WTC11 (cell line): ENCODE data around the gene GLOD5. TPM values are rescaled to one million over a fixed set of nuclear protein-coding genes. Genes with fewer than 3 reads are reported as not detected.

Source experiments
- ATAC-seq: fragments of 200-7000 bp; cut with Tn5 transposase; 2 replicates; pipeline ENCODE4 v1.10.0; 2021; ENCODE audit warnings: mild to moderate bottlenecking, moderate library complexity
- CTCF ChIA-PET: fragments of 300-600 bp; sonication (Branson Sonifier 250); formaldehyde crosslinking; loops from one replicate; lab custom pipeline; 2021; ENCODE audit warnings: antibody characterized with exemption; lab: Charles Lee
- POLR2A ChIA-PET: fragments of 350-600 bp; sonication (Branson Sonifier 250); formaldehyde crosslinking; loops from one replicate; lab custom pipeline; 2021; ENCODE audit warnings: antibody characterized with exemption; lab: Charles Lee
- DNase-seq: peaks from one replicate; pipeline ENCODE4 v3.0.0; 2021; ENCODE audit warnings: low spot score
- H3K27ac Mint-ChIP-seq: 2 replicates; pipeline ENCODE4 v1.8.0; 2021; ENCODE audit warnings: mixed read lengths
- H3K27me3 Mint-ChIP-seq: 2 replicates; pipeline ENCODE4 v1.8.0; 2021; ENCODE audit warnings: low read depth, mild to moderate bottlenecking, moderate library complexity, mixed read lengths
- H3K36me3 Mint-ChIP-seq: 2 replicates; pipeline ENCODE4 v1.8.0; 2021; ENCODE audit warnings: mixed read lengths
- H3K4me1 Mint-ChIP-seq: 2 replicates; pipeline ENCODE4 v1.8.0; 2022; ENCODE audit warnings: mixed read lengths
- H3K4me3 Mint-ChIP-seq: 2 replicates; pipeline ENCODE4 v1.8.0; 2021; ENCODE audit warnings: mild to moderate bottlenecking, moderate library complexity, mixed read lengths
- H3K9me3 Mint-ChIP-seq: 2 replicates; pipeline ENCODE4 v1.8.0; 2021; ENCODE audit warnings: mixed read lengths
- ATF1 ChIP-seq: sonication (generic); formaldehyde crosslinking; IDR thresholded peaks from 2 replicates; pipeline ENCODE4 v1.8.1; 2023; ENCODE audit warnings: mild to moderate bottlenecking, moderate library complexity, missing genetic modification reagents
- ESRRA ChIP-seq: sonication (generic); formaldehyde crosslinking; IDR thresholded peaks from 2 replicates; pipeline ENCODE4 v1.8.1; 2022; ENCODE audit warnings: mild to moderate bottlenecking, missing genetic modification reagents, borderline replicate concordance
- FOXJ3 ChIP-seq: sonication (generic); formaldehyde crosslinking; IDR thresholded peaks from 2 replicates; pipeline ENCODE4 v1.9.0; 2021; ENCODE audit warnings: missing genetic modification reagents, mild to moderate bottlenecking, borderline replicate concordance
- FOXK1 ChIP-seq: sonication (generic); formaldehyde crosslinking; IDR thresholded peaks from 2 replicates; pipeline ENCODE4 v1.8.0; 2022; ENCODE audit warnings: mild to moderate bottlenecking, moderate library complexity, missing genetic modification reagents
- FOXP1 ChIP-seq: sonication (generic); formaldehyde crosslinking; IDR thresholded peaks from 2 replicates; pipeline ENCODE4 v1.8.0; 2022; ENCODE audit warnings: missing genetic modification reagents, mild to moderate bottlenecking, moderate library complexity, borderline replicate concordance
- GABPB1 ChIP-seq: sonication (generic); formaldehyde crosslinking; IDR thresholded peaks from 2 replicates; pipeline ENCODE4 v1.8.1; 2023; ENCODE audit warnings: mild to moderate bottlenecking, missing genetic modification reagents
- GRHL2 ChIP-seq: fragments of 250-450 bp; sonication (Bioruptor Pico); IDR thresholded peaks from 2 replicates; pipeline ENCODE4 v1.8.0; 2022; ENCODE audit warnings: mild to moderate bottlenecking, moderate library complexity; ENCODE audit not compliant: insufficient replicate concordance, severe bottlenecking
- NFATC4 ChIP-seq: fragments of 250-450 bp; sonication (Bioruptor Pico); IDR thresholded peaks from 2 replicates; pipeline ENCODE4 v1.9.0; 2021; ENCODE audit warnings: mild to moderate bottlenecking
- SMAD3 ChIP-seq: sonication (generic); formaldehyde crosslinking; IDR thresholded peaks from 2 replicates; pipeline ENCODE4 v1.8.0; 2022; ENCODE audit warnings: missing genetic modification reagents, mild to moderate bottlenecking, borderline replicate concordance
- SOX15 ChIP-seq: fragments of 250-450 bp; sonication (Bioruptor Pico); IDR thresholded peaks from 2 replicates; pipeline ENCODE4 v1.9.0; 2021; ENCODE audit warnings: mild to moderate bottlenecking
- TP53 ChIP-seq: sonication (generic); formaldehyde crosslinking; IDR thresholded peaks from 2 replicates; pipeline ENCODE4 v1.8.1; 2023; ENCODE audit warnings: mild to moderate bottlenecking, missing genetic modification reagents
- ZBTB21 ChIP-seq: sonication (generic); formaldehyde crosslinking; IDR thresholded peaks from 2 replicates; pipeline ENCODE4 v1.8.1; 2023; ENCODE audit warnings: mild to moderate bottlenecking, missing genetic modification reagents, borderline replicate concordance
- ZNF396 ChIP-seq: fragments of 250-450 bp; sonication (Bioruptor Pico); IDR thresholded peaks from 2 replicates; pipeline ENCODE4 v1.8.0; 2021; ENCODE audit warnings: mild to moderate bottlenecking, moderate library complexity, borderline replicate concordance
- ZNF423 ChIP-seq: fragments of 250-450 bp; sonication (Bioruptor Pico); IDR thresholded peaks from 2 replicates; pipeline ENCODE4 v2.1.2; 2022; ENCODE audit warnings: mild to moderate bottlenecking, moderate library complexity
- total RNA-seq: library from RNA; stranded (reverse); gene quantifications from 3 replicates; pipeline ENCODE4 v1.2.3, GENCODE V29; 2021
- TF ChIP-seq, protein P1 (sequence below): sonication (generic); formaldehyde crosslinking; IDR thresholded peaks from 2 replicates; pipeline ENCODE4 v1.8.1; 2023; ENCODE audit warnings: mild to moderate bottlenecking, missing genetic modification reagents, moderate library complexity
- TF ChIP-seq, protein P2 (sequence below): sonication (generic); formaldehyde crosslinking; IDR thresholded peaks from 2 replicates; pipeline ENCODE4 v1.8.1; 2023; ENCODE audit warnings: mild to moderate bottlenecking, missing genetic modification reagents, moderate library complexity
- TF ChIP-seq, protein P3 (sequence below): sonication (generic); formaldehyde crosslinking; IDR thresholded peaks from 2 replicates; pipeline ENCODE4 v1.8.1; 2023; ENCODE audit warnings: mild to moderate bottlenecking, missing genetic modification reagents, borderline replicate concordance
- TF ChIP-seq, protein P4 (sequence below): fragments of 250-450 bp; sonication (Bioruptor Pico); IDR thresholded peaks from 2 replicates; pipeline ENCODE4 v1.9.0; 2021; ENCODE audit warnings: mild to moderate bottlenecking
- TF ChIP-seq, protein P5 (sequence below): sonication (generic); formaldehyde crosslinking; IDR thresholded peaks from 2 replicates; pipeline ENCODE4 v1.8.0; 2022; ENCODE audit warnings: missing genetic modification reagents
- TF ChIP-seq, protein P6 (sequence below): sonication (generic); formaldehyde crosslinking; conservative IDR thresholded peaks from 2 replicates; pipeline ENCODE4 v1.8.1; 2023; ENCODE audit warnings: mild to moderate bottlenecking, low read depth, missing genetic modification reagents, moderate library complexity
- TF ChIP-seq, protein P7 (sequence below): sonication (generic); formaldehyde crosslinking; IDR thresholded peaks from 2 replicates; pipeline ENCODE4 v1.8.1; 2022; ENCODE audit warnings: mild to moderate bottlenecking, moderate library complexity, missing genetic modification reagents

GLOD5 gene
- total RNA-seq, 1 experiment from 2014 or later: not detected

DNA sequence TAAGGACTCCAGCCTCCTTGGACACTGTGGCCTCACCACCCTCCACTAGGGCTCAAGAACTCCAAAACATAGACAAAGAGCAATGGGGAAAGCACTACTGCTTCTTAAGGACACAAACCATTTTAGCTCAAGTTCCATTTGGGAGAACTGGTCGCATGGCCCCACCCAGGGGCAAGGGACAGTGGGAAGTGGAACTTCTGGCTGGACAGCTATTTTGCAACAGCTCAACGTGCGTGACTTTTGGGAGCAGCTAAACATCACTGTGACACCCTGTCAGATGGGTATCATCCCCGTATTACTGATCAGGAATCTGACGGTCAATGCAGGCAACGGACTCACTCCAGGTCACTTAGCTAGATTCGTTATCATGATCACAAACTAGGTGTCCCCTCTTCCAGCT lies 9.0 kb upstream of the GLOD5 start:
- ATAC-seq (no peak), DNase-seq (no peak)
- Mint-ChIP-seq H3K4me1 (no peaks in the 10 kb centered on the region), H3K36me3 (no peaks in the 10 kb centered on the region), H3K4me3 (no peak overlapping the region), H3K27ac (no peak overlapping the region), H3K9me3 (no peaks in the 10 kb centered on the region), H3K27me3 (no peaks in the 10 kb centered on the region)
- TF ChIP-seq, protein P1, sequence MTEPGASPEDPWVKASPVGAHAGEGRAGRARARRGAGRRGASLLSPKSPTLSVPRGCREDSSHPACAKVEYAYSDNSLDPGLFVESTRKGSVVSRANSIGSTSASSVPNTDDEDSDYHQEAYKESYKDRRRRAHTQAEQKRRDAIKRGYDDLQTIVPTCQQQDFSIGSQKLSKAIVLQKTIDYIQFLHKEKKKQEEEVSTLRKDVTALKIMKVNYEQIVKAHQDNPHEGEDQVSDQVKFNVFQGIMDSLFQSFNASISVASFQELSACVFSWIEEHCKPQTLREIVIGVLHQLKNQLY (CRISPR knock-in tag): no peak
- no peak for TF ChIP-seq FOXP1
- ChIA-PET POLR2A (no interaction called here), CTCF (no interaction called here)

DNA sequence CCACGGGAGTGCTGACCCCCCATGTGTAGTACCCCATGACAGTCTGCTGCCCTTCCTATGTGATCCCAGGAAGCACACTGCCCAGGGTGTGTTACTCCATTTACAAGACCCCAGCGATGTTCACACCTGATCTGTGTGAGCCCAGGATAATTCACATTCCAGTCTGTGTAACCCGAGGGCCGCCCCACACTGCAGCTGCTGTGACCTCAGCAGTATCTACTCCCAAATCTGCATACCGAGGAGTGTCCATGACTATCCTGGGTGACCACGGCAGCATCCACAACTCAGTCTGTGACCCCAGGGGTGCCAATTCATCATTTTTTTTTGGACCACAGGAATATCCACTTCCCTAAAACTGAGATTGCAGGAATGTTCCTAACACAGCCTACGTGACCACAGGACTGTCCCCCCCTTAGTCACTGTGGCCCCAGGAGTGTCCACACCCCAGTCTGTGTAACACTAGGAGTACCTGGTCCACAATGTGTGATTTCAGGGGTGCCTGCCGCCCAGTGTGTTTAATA lies 7.8 kb upstream of the GLOD5 start:
- Mint-ChIP-seq H3K4me3 (no peak overlapping the region), H3K27ac (no peak overlapping the region), H3K36me3 (no peaks in the 10 kb centered on the region), H3K9me3 (no peaks in the 10 kb centered on the region), H3K27me3 (no peaks in the 10 kb centered on the region), H3K4me1 (no peaks in the 10 kb centered on the region)
- TF ChIP-seq ZNF396 (CRISPR knock-in tag) (no peak), GABPB1 (no peak), ATF1 (no peak), ESRRA (no peak), NFATC4 (CRISPR knock-in tag) (no peak), TP53 (CRISPR knock-in tag) (no peak), ZBTB21 (CRISPR knock-in tag) (no peak), ZNF423 (CRISPR knock-in tag) (no peak), FOXJ3 (no peak), SOX15 (no peak), FOXP1 (no peak), SMAD3 (CRISPR knock-in tag) (no peak), GRHL2 (CRISPR knock-in tag) (no peak), FOXK1 (CRISPR knock-in tag) (no peak)
- TF ChIP-seq, protein P2, sequence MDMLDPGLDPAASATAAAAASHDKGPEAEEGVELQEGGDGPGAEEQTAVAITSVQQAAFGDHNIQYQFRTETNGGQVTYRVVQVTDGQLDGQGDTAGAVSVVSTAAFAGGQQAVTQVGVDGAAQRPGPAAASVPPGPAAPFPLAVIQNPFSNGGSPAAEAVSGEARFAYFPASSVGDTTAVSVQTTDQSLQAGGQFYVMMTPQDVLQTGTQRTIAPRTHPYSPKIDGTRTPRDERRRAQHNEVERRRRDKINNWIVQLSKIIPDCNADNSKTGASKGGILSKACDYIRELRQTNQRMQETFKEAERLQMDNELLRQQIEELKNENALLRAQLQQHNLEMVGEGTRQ: no peak
- TF ChIP-seq, protein P3, sequence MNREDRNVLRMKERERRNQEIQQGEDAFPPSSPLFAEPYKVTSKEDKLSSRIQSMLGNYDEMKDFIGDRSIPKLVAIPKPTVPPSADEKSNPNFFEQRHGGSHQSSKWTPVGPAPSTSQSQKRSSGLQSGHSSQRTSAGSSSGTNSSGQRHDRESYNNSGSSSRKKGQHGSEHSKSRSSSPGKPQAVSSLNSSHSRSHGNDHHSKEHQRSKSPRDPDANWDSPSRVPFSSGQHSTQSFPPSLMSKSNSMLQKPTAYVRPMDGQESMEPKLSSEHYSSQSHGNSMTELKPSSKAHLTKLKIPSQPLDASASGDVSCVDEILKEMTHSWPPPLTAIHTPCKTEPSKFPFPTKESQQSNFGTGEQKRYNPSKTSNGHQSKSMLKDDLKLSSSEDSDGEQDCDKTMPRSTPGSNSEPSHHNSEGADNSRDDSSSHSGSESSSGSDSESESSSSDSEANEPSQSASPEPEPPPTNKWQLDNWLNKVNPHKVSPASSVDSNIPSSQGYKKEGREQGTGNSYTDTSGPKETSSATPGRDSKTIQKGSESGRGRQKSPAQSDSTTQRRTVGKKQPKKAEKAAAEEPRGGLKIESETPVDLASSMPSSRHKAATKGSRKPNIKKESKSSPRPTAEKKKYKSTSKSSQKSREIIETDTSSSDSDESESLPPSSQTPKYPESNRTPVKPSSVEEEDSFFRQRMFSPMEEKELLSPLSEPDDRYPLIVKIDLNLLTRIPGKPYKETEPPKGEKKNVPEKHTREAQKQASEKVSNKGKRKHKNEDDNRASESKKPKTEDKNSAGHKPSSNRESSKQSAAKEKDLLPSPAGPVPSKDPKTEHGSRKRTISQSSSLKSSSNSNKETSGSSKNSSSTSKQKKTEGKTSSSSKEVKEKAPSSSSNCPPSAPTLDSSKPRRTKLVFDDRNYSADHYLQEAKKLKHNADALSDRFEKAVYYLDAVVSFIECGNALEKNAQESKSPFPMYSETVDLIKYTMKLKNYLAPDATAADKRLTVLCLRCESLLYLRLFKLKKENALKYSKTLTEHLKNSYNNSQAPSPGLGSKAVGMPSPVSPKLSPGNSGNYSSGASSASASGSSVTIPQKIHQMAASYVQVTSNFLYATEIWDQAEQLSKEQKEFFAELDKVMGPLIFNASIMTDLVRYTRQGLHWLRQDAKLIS (CRISPR knock-in tag): no peak
- TF ChIP-seq, protein P4, sequence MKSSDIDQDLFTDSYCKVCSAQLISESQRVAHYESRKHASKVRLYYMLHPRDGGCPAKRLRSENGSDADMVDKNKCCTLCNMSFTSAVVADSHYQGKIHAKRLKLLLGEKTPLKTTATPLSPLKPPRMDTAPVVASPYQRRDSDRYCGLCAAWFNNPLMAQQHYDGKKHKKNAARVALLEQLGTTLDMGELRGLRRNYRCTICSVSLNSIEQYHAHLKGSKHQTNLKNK (CRISPR knock-in tag): no peak
- TF ChIP-seq, protein P5, sequence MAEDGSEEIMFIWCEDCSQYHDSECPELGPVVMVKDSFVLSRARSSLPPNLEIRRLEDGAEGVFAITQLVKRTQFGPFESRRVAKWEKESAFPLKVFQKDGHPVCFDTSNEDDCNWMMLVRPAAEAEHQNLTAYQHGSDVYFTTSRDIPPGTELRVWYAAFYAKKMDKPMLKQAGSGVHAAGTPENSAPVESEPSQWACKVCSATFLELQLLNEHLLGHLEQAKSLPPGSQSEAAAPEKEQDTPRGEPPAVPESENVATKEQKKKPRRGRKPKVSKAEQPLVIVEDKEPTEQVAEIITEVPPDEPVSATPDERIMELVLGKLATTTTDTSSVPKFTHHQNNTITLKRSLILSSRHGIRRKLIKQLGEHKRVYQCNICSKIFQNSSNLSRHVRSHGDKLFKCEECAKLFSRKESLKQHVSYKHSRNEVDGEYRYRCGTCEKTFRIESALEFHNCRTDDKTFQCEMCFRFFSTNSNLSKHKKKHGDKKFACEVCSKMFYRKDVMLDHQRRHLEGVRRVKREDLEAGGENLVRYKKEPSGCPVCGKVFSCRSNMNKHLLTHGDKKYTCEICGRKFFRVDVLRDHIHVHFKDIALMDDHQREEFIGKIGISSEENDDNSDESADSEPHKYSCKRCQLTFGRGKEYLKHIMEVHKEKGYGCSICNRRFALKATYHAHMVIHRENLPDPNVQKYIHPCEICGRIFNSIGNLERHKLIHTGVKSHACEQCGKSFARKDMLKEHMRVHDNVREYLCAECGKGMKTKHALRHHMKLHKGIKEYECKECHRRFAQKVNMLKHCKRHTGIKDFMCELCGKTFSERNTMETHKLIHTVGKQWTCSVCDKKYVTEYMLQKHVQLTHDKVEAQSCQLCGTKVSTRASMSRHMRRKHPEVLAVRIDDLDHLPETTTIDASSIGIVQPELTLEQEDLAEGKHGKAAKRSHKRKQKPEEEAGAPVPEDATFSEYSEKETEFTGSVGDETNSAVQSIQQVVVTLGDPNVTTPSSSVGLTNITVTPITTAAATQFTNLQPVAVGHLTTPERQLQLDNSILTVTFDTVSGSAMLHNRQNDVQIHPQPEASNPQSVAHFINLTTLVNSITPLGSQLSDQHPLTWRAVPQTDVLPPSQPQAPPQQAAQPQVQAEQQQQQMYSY (CRISPR knock-in tag): no peak
- TF ChIP-seq, protein P6, sequence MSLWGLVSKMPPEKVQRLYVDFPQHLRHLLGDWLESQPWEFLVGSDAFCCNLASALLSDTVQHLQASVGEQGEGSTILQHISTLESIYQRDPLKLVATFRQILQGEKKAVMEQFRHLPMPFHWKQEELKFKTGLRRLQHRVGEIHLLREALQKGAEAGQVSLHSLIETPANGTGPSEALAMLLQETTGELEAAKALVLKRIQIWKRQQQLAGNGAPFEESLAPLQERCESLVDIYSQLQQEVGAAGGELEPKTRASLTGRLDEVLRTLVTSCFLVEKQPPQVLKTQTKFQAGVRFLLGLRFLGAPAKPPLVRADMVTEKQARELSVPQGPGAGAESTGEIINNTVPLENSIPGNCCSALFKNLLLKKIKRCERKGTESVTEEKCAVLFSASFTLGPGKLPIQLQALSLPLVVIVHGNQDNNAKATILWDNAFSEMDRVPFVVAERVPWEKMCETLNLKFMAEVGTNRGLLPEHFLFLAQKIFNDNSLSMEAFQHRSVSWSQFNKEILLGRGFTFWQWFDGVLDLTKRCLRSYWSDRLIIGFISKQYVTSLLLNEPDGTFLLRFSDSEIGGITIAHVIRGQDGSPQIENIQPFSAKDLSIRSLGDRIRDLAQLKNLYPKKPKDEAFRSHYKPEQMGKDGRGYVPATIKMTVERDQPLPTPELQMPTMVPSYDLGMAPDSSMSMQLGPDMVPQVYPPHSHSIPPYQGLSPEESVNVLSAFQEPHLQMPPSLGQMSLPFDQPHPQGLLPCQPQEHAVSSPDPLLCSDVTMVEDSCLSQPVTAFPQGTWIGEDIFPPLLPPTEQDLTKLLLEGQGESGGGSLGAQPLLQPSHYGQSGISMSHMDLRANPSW (CRISPR knock-in tag): no peak
- TF ChIP-seq, protein P7, sequence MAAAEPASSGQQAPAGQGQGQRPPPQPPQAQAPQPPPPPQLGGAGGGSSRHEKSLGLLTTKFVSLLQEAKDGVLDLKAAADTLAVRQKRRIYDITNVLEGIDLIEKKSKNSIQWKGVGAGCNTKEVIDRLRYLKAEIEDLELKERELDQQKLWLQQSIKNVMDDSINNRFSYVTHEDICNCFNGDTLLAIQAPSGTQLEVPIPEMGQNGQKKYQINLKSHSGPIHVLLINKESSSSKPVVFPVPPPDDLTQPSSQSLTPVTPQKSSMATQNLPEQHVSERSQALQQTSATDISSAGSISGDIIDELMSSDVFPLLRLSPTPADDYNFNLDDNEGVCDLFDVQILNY (CRISPR knock-in tag): no peak
- POLR2A ChIA-PET: no interaction called here
- no peak for ATAC-seq
- no peak for DNase-seq
- CTCF ChIA-PET: no interaction called here
